Omental fat pad (tissue), 4 donors: ENCODE data around the gene WBP2. TPM values are rescaled to one million over a fixed set of nuclear protein-coding genes. Genes with fewer than 3 reads are reported as not detected.

Experiments used
- ATAC-seq: fragments of 150-250 bp; one replicate; pipeline ENCODE4 v1.9.1; 2016; ENCODE audit warnings: mild to moderate bottlenecking, moderate library complexity; ENCODE audit not compliant: low FRiP score
- DNase-seq: peaks from one replicate; pipeline ENCODE4 v3.0.0-alpha.2; 2019; ENCODE audit warnings: low spot score
- total RNA-seq, 4 donors: library from RNA; depleted of rRNA; stranded (reverse); fragments of >200 nt; gene quantifications; one replicate each; pipeline ENCODE4 v1.1.0, GENCODE V29; 2016
- TF ChIP-seq, protein P1 (sequence below), 3 donors: fragments of 450-650 bp; IDR thresholded peaks; one replicate each; pipeline ENCODE4 v1.5.1; 2016 to 2017; ENCODE audit warnings: antibody characterized with exemption in 3 of 3, mild to moderate bottlenecking in 3 of 3, moderate library complexity in 2 of 3

Gene WBP2
- total RNA-seq, 4 donors from 2014 or later, result 43.1 to 72.3 (median 50.2) TPM

GRCh38 chr17:75839942-75840798, 15.0 kb downstream of the WBP2 start:
- TF ChIP-seq, protein P1, sequence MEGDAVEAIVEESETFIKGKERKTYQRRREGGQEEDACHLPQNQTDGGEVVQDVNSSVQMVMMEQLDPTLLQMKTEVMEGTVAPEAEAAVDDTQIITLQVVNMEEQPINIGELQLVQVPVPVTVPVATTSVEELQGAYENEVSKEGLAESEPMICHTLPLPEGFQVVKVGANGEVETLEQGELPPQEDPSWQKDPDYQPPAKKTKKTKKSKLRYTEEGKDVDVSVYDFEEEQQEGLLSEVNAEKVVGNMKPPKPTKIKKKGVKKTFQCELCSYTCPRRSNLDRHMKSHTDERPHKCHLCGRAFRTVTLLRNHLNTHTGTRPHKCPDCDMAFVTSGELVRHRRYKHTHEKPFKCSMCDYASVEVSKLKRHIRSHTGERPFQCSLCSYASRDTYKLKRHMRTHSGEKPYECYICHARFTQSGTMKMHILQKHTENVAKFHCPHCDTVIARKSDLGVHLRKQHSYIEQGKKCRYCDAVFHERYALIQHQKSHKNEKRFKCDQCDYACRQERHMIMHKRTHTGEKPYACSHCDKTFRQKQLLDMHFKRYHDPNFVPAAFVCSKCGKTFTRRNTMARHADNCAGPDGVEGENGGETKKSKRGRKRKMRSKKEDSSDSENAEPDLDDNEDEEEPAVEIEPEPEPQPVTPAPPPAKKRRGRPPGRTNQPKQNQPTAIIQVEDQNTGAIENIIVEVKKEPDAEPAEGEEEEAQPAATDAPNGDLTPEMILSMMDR (IDR thresholded peaks at IDR 0.05), result no peak
- DNase-seq (no peak), ATAC-seq (no peak)

- DNase-seq (no peak), ATAC-seq (no peak)
Observed at GRCh38 chr17:75838410-75838809, 16.7 kb downstream of the WBP2 start.

DNA sequence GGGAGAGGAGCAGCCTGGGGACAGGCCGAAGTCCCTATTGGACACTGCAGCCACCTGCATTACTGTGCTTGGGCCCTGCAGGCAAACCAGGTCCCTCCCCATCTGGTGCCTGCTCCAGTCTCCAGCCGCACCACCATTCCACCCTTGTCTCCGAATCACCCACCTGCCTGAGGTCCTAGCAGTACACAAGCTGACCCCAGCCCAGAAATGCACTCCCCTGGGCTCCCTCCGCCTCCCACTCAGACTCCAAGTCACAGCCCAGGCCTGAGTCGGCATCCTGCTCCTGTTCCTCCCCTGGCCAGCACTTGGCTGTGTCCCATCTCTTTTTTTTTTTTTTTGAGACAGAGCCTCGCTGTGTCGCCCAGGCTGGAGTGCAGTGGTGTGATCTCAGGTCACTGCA, 17.2 kb downstream of the WBP2 start:
- TF ChIP-seq, protein P1 (IDR thresholded peaks at IDR 0.05), result no peak
- no peak for ATAC-seq

More at GRCh38 chr17:75838410-75838809, 16.7 kb downstream of the WBP2 start:
- TF ChIP-seq, protein P1 (IDR thresholded peaks at IDR 0.05), result no peak

DNA sequence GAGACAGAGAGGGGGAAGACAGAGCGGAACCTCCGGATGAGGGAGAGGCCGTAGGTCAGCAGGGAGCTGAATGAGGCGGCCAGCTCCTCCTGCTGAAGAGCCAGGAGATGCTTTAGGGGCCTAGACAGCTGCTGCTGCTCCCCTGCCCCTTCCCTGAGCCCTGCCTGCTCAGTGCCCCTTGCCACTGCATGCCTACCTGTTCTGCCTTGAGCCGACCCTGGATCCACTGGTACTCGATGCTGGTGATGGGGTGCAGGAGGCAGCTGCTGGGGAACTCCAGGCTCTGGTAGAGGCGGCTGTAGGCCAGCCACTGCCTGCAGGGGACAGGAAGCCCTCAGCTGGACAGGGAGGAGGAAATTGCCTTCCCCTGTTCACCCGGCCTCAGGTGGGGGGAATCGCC, 18.5 kb downstream of the WBP2 start:
- DNase-seq (no peak), ATAC-seq (no peak)

More for the DNA sequence above, 17.2 kb downstream of the WBP2 start:
- no peak for DNase-seq

GRCh38 chr17:75835654-75835987, 19.5 kb downstream of the WBP2 start:
- TF ChIP-seq, protein P1 (IDR thresholded peaks at IDR 0.05), result no peak
- ATAC-seq (no peak), DNase-seq (no peak)

More for the DNA sequence above, 18.5 kb downstream of the WBP2 start:
- TF ChIP-seq, protein P1 (IDR thresholded peaks at IDR 0.05), result no peak

- ATAC-seq (no peak), DNase-seq (no peak)
- TF ChIP-seq, protein P1 (IDR thresholded peaks at IDR 0.05), result no peak
Observed at GRCh38 chr17:75834928-75835653, 20.0 kb downstream of the WBP2 start.
